DMS153 (cell line): ENCODE results near the gene LIN52.

Experiments used
- DNase-seq: peaks from one replicate; lab custom pipeline; 2025; lab: John Stamatoyannopoulos, UW

LIN52 gene

DNA sequence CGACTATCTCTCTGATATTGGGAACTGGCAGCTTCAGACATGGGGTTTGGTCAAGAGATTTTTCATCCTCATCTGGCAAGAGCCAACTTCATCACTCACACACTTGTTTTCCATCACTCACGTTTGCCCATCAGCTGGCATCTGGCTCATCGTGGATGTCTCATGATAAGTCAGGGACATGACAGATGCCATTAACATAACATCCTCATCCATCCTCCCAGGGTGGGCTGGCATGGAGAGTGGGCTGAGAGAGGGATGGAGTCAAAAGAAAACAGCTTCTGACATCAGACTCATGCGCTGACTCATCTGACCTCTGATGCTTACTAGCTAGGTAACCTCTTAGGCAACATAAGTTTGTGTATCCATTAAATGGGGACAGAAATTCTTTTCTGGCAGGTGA, 152.7 kb downstream of the LIN52 start:
- no peak for DNase-seq

DNA sequence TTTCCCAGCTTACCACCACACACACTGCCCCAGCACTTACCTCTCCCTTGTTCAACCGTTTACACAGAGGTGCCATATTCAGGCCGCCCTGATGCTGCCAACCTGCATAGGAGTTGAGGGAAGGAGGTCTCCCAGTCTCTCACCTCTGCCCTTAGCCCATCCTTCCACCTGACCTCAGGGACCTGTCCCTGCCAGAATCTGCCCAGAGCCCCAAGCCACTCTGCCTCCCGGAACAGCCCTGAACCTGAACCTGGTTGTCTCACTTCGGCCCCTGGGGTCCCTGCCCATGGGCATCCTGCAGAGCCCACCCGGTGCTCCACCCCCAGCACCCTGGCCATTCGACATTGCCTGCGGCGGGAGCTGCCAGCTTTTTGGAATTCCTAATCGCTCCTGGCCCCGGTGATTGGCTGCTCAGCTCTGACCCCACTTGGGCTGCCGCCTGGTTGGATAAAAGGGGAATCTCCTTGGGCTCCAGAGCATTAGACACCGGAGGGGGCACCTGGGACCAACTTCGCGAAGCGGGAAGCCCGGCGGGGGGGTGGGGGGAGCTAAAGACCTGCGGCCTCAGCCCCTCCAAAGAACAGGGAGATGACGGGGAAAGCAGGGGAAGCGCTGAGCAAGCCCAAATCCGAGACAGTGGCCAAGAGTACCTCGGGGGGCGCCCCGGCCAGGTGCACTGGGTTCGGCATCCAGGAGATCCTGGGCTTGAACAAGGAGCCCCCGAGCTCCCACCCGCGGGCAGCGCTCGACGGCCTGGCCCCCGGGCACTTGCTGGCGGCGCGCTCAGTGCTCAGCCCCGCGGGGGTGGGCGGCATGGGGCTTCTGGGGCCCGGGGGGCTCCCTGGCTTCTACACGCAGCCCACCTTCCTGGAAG, 154.5 kb downstream of the LIN52 start, which contains the start of gene VSX2:
Gene VSX2 (plus strand): TSS at position 476 of the 874 bp plus-strand sequence. CDS start 113 bp downstream, at position 589.
- no peak for DNase-seq

DNA sequence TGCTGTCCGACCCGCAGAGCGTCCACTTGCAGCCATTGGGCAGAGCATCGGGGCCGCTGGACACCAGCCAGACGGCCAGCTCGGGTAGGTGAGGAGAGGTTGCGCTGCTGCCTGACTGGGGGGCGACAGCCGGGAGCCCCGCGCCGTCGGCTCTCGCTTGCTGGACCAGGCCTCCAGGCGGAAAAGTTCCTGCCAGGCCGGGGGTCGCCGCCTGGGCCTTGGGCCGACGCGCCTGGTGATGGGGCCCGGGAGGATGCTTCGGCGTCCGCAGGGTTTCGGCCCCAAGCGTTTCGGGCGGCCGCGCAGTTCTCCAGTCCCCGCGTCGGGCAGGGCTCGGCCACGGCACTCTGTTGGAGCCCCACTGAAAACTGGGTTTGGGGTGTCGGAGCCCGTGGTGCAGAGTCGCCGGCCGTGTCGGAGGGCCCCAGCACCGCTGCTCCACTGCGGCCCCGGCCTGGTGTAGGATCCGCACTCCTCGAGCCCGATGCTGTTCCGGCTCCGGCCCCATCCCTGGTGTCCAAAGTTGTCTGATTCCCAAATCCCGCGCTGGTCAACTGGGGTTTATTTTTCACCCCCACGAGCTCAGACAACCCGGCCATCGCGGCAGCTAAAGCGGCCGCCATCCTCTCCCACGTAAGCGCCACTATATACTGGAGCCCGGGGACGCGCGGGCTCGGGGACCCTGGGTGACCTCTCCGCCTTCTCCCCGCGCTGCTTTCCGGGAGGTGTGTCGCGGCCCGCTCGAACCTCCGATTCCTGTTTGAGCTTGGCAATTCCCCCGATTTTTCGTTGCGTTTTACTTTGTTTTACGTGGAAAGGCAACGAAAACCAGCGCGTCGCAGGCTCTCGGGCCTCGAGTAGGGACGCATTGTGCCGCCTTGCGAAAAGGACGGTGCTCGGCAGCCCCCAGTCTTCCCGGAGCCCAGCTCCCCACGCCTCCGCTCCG, 155.4 kb downstream of the LIN52 start:
- no peak for DNase-seq

DNA sequence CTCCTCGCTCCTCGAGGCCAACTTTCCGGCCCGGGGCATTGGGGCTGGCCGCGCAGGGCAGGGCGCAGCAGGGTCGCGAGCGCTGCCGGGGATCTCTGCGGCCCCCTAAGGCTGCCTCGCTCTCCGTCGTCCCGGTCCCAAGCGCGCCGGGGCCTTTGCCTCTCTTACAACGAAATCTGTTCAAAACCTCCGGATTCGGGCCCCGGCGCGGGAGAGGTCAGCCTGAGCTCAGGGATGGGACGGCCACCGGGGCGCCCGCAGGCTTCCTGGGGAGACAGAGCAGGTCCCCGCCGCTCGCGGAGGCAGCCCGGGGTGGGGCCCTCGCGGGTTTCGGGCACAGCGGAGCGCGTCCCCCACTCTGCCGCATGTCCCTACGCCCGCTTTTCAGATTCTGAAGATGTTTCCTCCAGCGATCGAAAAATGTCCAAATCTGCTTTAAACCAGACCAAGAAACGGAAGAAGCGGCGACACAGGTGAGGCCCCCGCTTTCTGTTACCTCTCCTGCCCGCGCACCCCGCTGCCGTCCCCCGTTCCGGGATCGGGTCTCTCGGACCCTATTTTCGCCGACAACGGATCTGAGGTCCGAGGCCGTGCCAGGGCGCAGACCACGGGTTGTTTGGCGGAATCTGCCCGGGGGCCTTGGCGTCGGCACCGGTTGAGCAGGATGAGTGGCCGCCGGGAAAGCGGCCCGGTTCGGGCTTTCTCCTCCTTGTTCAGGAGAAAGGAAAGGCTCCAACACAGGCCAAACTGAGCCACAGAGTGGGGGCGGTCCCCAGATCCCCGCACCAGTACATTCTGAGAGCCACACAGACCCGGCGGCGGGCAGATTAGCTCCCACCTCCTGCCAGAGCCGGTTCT, 156.3 kb downstream of the LIN52 start:
- DNase-seq: no peak

DNA sequence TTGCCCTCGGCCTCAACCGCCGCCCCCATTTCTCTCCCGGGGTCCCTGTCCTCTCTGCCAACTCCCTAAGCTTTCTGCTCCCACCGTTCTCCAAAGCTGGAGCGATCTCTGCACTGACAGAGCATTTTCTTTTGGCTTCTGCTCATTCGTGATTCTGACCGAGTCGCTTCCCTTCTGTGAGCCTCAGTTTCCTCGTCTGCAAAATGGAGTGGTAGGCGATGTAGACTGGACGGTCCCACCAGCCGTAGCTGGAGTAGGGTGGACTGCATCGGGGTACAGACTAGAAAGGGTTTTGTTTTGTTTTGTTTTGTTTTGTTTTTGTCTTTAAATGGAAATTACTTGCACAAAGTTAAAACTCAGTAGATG, 156.9 kb downstream of the LIN52 start:
- no peak for DNase-seq

DNA sequence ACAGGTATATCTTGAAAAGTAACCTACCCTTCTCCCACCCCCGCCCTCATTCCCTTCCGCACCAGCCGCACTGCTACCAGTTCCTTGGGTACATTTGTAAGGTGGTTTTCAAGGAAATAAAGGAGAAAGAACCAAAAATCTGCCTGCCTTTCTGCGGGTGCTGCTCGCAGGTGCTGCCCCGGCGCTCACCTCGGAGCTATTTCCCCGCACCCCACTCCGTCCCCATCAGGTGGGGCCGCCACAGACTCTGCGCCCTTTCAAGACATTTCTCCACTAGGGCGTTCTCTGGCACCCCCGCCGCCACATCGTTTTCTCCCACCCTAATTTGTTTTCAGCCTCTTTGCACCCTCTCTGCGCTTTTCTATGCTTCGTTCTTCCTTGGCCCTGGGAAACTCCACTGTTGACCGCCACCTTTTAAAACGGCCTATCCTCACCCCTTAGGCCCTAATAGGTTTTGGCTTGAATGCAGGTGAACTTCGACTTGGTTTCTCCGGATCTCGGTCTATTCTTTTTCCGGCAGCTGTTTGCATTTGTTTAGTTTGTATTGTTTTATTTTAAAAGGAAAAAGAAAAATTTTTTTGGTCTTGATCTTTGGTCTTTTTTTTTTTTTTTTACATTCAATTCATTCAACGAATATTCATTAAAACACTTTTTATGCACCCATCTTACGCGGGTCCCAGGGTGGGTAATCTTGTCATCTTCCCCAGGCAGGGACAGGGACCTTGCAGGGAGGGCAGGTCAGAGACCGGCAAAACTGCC, 157.4 kb downstream of the LIN52 start:
- no peak for DNase-seq

DNA sequence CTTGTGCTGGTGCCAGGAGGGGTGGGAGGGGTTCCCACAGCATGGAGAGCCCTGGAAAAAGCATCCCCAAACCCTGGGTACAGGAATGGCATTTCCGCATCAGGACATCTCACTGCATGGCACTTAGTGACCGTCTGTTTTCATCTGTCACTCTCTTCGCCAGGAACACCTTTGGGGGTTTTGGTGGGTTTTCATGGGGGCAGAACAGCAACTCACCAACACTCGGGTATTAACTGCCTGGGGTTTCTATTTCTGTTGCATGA, 158.0 kb downstream of the LIN52 start:
- no peak for DNase-seq

DNA sequence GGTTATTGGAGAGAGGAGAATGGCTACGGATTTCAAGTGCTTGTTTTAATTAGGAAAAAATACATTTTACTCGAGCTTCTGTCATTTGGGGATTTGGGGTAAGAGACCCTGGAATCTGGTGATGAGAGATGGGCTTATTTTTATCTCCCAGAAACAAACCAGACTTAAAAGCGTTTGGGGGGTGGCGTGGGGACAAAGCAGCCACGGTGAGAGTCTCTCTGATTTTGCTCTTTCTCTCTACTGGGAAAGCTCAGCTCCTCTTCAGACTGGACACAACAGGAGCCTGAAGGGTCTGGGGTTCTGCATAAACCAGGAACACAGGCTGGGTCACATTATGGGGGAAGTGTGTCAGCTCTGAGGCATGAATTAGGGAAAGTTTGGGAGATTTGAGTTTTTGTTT, 158.3 kb downstream of the LIN52 start:
- DNase-seq: no peak

DNA sequence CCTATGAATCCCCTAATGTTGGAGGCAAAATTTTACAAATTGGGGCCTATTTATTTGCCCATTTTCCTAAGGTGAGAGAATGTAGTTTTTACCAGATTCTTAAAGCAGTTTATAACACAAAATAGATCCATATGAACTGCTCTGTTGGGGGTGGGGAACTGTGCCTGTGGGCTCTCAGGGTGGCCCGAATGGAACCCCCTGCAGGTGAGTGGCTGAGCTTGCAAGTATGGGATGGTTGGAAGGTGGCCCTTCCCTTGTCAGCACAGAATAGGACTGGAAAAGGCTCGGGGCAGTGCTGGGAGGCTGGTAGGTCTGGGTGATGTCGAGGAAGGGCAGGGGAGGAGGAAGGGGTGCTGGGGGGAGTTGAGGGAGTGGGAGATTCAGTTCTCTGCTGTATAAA, 159.4 kb downstream of the LIN52 start:
- DNase-seq: no peak

DNA sequence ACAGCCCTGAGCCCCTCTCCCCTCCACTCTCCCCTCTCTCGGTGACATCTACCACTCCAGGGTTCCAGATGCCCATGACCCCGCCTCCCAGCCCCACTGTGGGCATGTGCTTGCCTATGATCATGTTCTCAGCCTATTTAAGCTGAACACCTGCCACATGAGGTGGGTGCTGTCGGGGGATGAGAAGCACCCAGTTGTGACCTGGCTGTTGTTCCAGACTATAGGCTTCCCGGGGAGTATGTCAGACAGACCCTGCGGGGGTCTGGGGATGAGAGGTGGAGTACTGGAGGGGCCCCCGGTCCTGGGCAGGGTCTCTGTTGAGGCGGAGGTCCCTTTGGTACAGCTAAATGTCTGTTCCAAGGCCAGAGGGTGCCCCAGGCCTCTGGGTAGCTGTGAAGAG, 160.5 kb downstream of the LIN52 start:
- DNase-seq: no peak

DNA sequence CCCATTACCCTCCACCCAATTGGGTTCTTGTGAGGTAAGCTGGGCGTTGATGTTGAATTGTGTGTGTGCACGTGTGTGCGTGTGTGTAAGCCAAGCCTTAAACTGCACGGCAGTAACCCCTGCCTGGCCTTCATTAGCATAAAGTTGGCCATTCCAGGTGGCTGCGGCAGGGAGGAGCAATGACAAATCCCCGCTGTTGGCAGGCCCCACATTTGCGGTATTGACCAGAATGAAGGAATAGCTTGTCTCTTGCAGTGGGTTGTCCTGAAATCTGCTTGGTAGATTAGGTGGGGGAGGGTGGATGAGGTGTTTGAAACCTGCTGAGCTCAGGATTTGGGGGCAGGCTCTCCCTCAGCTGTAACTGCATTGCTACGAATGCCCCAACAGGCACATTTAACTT, 161.8 kb downstream of the LIN52 start:
- no peak for DNase-seq

DNA sequence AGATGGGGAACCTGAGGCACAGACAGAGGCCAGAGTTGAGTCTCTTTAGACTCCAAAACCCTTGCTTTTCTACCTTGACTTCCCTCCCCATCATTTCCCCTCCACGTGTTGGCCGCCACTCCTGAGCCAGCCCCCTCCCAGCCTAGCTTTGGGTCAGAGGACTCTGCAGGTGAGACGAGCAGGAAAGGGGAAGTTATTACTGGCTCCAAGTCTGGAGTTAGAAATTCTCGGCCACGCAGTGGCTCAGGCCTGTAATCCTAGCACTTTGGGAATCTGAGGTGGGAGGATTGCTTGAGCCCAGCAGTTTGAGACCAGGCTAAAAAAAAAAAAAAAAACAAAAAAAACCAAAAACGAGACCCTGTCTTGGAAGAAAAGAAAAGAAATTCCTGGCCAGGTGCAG, 163.3 kb downstream of the LIN52 start:
- DNase-seq: no peak

DNA sequence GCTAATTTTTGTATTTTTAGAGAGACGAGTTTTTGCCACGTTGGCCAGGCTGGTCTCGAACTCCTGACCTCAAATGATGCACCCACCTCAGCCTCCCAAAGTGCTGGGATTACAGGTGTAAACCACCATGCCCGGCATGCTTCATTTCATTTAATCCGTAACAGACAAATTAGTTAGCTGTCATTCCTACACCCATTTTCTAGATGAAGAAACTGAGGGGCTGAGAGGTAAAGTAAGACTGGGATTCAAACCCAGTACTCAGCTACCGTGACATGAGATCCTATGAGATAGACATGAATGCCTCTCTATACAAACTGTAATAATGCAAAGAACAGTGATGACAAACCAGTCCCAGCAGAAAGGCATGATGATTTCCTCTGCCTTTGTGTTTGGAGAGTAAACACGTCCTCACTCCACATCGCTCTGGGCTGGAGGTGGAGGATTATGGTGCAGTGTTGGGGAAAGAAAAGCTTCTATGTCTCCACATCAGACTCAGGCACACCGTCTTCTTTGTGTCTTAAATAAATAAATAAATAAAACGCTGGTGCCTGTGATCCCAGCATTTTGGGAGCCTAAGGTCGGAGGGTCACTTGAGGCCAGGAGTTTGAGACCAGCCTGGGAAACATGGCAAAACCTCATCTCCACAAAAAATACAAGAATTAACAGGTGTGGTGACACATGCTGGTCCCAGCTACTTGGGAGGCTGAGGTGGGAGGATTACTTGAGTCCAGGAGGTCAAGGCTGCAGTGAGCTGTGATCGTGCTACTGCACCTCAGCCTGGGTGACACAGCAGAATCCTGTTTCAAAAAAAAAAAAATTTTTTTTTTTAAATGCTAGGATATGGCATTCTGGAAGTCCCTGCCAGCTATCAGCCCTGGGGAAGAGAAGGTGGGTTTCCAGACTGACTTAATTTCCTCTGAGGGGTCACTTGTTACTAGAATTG, 164.9 kb downstream of the LIN52 start:
- peak; percentile 46 for DNase-seq
